Adrenal gland (tissue), 5 donors: ENCODE data around the gene FAM219A.
"Not testable (repeated sequence)": the region's sequence is repeated elsewhere in the genome, so short reads cannot be mapped to it uniquely, and the experiment has no call there.

Experiments used
- CTCF ChIP-seq, 6 experiments: fragments of 450-650 bp in 4 of 6; fragments of 200-600 bp in 2 of 6; sonication (generic) in 1 of 6; IDR thresholded peaks; 1 replicate in 5 of 6; 2 replicates in 1 of 6; pipeline versions ENCODE4 v1.5.1 to v1.8.0; 2016 to 2021; ENCODE audit warnings: antibody characterized with exemption in 6 of 6, mild to moderate bottlenecking in 2 of 6, moderate library complexity in 1 of 6
- POLR2A ChIP-seq, 2 donors: fragments of 450-650 bp; IDR thresholded peaks; one replicate each; pipeline ENCODE4 v1.6.1; 2017; ENCODE audit warnings: antibody characterized with exemption in 2 of 2, mild to moderate bottlenecking in 2 of 2, moderate library complexity in 1 of 2
- donor health status: DM: no; HTN: no; CAD: no.

- TF ChIP-seq CTCF, POLR2A (IDR thresholded peaks at IDR 0.05): not testable (repeated sequence)
Observed at GRCh38 chr9:34352957-34353356, 105.4 kb downstream of the FAM219A start.
